HepG2 (cell line): ENCODE measurements around the gene MECR. TPM values are rescaled to one million over a fixed set of nuclear protein-coding genes. Genes with fewer than 3 reads are reported as not detected.

Source experiments
- CEBPB ChIP-seq: IDR thresholded peaks from 2 replicates; pipeline ENCODE4 v1.6.1; 2011; ENCODE audit warnings: low read depth, low read length, improper control_type of control experiment, borderline replicate concordance
- GABPB1 ChIP-seq: IDR thresholded peaks from 2 replicates; pipeline ENCODE4 v1.6.1; 2016; ENCODE audit warnings: mild to moderate bottlenecking, missing genetic modification reagents, moderate library complexity, missing compliant biosample characterization
- KDM1A ChIP-seq: IDR thresholded peaks from 2 replicates; pipeline ENCODE4 v1.6.1; 2016; ENCODE audit warnings: missing compliant biosample characterization
- KDM5B ChIP-seq: sonication (generic); formaldehyde crosslinking; IDR thresholded peaks from 2 replicates; pipeline ENCODE4 v1.4.0; 2020; ENCODE audit warnings: missing genetic modification reagents, mild to moderate bottlenecking, borderline replicate concordance
- MZF1 ChIP-seq: sonication (generic); formaldehyde crosslinking; IDR thresholded peaks from 2 replicates; pipeline ENCODE4 v1.8.1; 2023; ENCODE audit warnings: mild to moderate bottlenecking, missing genetic modification reagents, borderline replicate concordance
- PAF1 ChIP-seq: IDR thresholded peaks from 2 replicates; pipeline ENCODE4 v1.6.1; 2016; ENCODE audit warnings: missing genetic modification reagents, missing compliant biosample characterization
- PHF8 ChIP-seq: sonication (generic); formaldehyde crosslinking; IDR thresholded peaks from 2 replicates; pipeline ENCODE4 v1.5.0; 2020; ENCODE audit warnings: missing genetic modification reagents
- SP2 ChIP-seq: sonication (generic); formaldehyde crosslinking; IDR thresholded peaks from 2 replicates; pipeline ENCODE4 v1.5.1; 2020; ENCODE audit warnings: mild to moderate bottlenecking, missing genetic modification reagents
- SRSF1 ChIP-seq: fragments of 200-400 bp; formaldehyde crosslinking; optimal IDR thresholded peaks from 2 replicates; pipeline ENCODE3; 2017; ENCODE audit warnings: mild to moderate bottlenecking, low read depth, low read length, moderate library complexity
- ZFP36L2 ChIP-seq: sonication (generic); formaldehyde crosslinking; IDR thresholded peaks from 2 replicates; pipeline ENCODE4 v1.4.0; 2020; ENCODE audit warnings: missing genetic modification reagents
- ZNF761 ChIP-seq: sonication (generic); formaldehyde crosslinking; conservative IDR thresholded peaks from 2 replicates; pipeline ENCODE4 v1.4.0; 2020; ENCODE audit warnings: mild to moderate bottlenecking, missing genetic modification reagents
- ZSCAN30 ChIP-seq: sonication (generic); formaldehyde crosslinking; IDR thresholded peaks from 2 replicates; pipeline ENCODE4 v1.5.0; 2020; ENCODE audit warnings: mild to moderate bottlenecking, missing genetic modification reagents
- polyA plus RNA-seq, 8 experiments: library from polyadenylated mRNA; depleted of rRNA in 3 of 8; stranded (reverse) in 7 of 8; unstranded in 1 of 8; fragments of >200 nt; fragmentation: Illumina TruSeq in 4 of 8; extraction: Trizol in 4 of 8; gene quantifications; 2 replicates each; pipeline versions ENCODE4 v1.2.1 to v1.2.3, GENCODE V29; 2011 to 2016; ENCODE audit warnings: low read depth in 4 of 8, missing spikeins in 1 of 8, mixed read lengths in 1 of 8; ENCODE audit not compliant: insufficient read depth in 1 of 8
- total RNA-seq, 5 experiments: library from RNA; depleted of rRNA; stranded (reverse); fragments of >200 nt; fragmentation: Illumina TruSeq; extraction: Trizol; gene quantifications; 2 replicates each; pipeline ENCODE4 v1.2.3, GENCODE V29; 2016; ENCODE audit warnings: low read depth in 1 of 5
- TF ChIP-seq, protein P1 (sequence below): sonication (generic); formaldehyde crosslinking; IDR thresholded peaks from 2 replicates; pipeline ENCODE4 v1.8.1; 2023; ENCODE audit warnings: mild to moderate bottlenecking, inconsistent platforms, moderate library complexity, missing genetic modification reagents, borderline replicate concordance
- TF ChIP-seq, protein P2 (sequence below): sonication (generic); formaldehyde crosslinking; IDR thresholded peaks from 2 replicates; pipeline ENCODE4 v1.8.1; 2023; ENCODE audit warnings: mild to moderate bottlenecking, moderate library complexity, missing genetic modification reagents
- TF ChIP-seq, protein P3 (sequence below): sonication (generic); formaldehyde crosslinking; IDR thresholded peaks from 2 replicates; pipeline ENCODE4 v1.4.0; 2020; ENCODE audit warnings: missing genetic modification reagents
- TF ChIP-seq, protein P4 (sequence below): fragments of 450-650 bp; IDR thresholded peaks from 2 replicates; pipeline ENCODE4 v1.6.1; 2016
- TF ChIP-seq, protein P5 (sequence below): sonication (generic); formaldehyde crosslinking; IDR thresholded peaks from 2 replicates; pipeline ENCODE4 v1.5.0; 2020; ENCODE audit warnings: mild to moderate bottlenecking, missing genetic modification reagents, borderline replicate concordance
- TF ChIP-seq, protein P6 (sequence below): IDR thresholded peaks from 2 replicates; pipeline ENCODE4 v1.6.1; 2016; ENCODE audit warnings: missing compliant biosample characterization, missing genetic modification reagents, borderline replicate concordance

The MECR gene
- total and polyA plus RNA-seq, 2 of the 13 experiments (the other 11 are each of a cell fraction or from before 2014, with no cell fraction given) = 18.8 to 24.9 TPM

DNA sequence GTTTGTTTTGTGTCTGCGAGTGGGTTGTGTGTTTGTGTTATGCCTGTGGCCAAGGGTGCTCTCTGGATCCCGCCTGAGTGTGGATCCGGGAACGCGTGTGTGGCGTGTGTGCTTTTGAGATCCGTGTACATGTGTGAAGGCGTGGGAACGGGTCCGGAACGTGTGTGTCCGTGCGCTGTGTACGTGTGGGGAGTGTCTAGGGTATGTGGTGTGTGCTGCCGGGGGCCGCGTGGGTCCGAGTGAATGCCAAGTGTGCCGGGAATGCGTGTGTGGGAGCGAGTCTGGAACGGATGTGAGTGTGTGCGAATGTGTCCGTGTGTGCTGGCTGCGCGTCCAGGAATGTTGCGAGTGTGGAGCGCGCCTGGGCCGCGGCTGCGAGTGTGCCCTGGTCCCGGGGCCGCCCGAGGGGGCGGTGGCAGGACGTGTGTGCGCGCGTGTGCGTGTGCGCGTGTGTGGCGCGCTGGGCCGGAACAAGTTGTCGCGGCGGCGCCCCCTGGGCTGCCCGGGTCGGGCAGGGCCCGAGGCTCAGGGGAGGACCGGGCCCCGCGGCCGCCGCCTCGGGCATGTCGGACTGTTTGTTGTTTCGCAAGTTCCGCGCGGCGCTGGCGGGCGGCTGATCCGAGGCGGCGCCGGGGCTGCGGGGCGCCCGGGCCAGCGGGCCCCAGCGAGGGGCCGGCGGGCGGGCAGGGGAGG, 6.5 kb upstream of the MECR start (continued):
- TF ChIP-seq, protein P1, sequence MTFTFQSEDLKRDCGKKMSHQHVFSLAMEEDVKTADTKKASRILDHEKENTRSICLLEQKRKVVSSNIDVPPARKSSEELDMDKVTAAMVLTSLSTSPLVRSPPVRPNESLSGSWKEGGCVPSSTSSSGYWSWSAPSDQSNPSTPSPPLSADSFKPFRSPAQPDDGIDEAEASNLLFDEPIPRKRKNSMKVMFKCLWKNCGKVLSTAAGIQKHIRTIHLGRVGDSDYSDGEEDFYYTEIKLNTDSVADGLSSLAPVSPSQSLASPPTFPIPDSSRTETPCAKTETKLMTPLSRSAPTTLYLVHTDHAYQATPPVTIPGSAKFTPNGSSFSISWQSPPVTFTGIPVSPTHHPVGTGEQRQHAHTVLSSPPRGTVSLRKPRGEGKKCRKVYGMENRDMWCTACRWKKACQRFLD (CRISPR knock-in tag) = no peak
- TF ChIP-seq, protein P2, sequence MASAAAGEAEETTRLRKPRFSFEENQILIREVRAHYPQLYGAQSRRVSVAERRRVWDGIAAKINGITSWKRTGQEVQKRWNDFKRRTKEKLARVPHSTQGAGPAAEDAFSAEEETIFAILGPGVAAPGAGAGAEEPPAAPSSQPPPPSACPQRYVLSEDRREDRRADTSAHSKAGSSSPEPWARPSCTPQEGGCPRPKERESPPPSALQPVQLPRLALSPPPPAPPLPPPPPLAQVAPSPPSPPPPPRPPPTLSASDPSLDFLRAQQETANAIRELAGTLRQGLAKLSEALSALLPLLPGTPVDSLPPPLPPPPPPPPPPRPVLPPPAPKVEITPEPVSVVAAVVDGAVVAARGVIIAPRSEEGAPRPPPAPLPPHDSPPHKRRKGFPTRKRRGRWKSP (CRISPR knock-in tag) = 0 out of 2 replicates have a peak, but pooled peaks have one; percentile 33
- TF ChIP-seq, protein P3, sequence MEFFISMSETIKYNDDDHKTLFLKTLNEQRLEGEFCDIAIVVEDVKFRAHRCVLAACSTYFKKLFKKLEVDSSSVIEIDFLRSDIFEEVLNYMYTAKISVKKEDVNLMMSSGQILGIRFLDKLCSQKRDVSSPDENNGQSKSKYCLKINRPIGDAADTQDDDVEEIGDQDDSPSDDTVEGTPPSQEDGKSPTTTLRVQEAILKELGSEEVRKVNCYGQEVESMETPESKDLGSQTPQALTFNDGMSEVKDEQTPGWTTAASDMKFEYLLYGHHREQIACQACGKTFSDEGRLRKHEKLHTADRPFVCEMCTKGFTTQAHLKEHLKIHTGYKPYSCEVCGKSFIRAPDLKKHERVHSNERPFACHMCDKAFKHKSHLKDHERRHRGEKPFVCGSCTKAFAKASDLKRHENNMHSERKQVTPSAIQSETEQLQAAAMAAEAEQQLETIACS (CRISPR knock-in tag) = peak; percentile 86
- TF ChIP-seq KDM1A (peak; percentile 9; the same call in 1 of the 2 replicates), SRSF1 (peak; percentile 21), SP2 (CRISPR knock-in tag) (no peak), GABPB1 (CRISPR knock-in tag) (peak; percentile 52; the same call in 1 of the 2 replicates), ZFP36L2 (CRISPR knock-in tag) (no peak), ZNF761 (CRISPR knock-in tag) (no peak), PHF8 (CRISPR knock-in tag) (peak; percentile 16; the same call in 1 of the 2 replicates), PAF1 (CRISPR knock-in tag) (no peak), MZF1 (CRISPR knock-in tag) (0 out of 2 replicates have a peak, but pooled peaks have one; percentile 82), KDM5B (CRISPR knock-in tag) (peak; percentile 33), CEBPB (peak; percentile 63; the same call in 1 of the 2 replicates), ZSCAN30 (CRISPR knock-in tag) (no peak)
- TF ChIP-seq, protein P4, sequence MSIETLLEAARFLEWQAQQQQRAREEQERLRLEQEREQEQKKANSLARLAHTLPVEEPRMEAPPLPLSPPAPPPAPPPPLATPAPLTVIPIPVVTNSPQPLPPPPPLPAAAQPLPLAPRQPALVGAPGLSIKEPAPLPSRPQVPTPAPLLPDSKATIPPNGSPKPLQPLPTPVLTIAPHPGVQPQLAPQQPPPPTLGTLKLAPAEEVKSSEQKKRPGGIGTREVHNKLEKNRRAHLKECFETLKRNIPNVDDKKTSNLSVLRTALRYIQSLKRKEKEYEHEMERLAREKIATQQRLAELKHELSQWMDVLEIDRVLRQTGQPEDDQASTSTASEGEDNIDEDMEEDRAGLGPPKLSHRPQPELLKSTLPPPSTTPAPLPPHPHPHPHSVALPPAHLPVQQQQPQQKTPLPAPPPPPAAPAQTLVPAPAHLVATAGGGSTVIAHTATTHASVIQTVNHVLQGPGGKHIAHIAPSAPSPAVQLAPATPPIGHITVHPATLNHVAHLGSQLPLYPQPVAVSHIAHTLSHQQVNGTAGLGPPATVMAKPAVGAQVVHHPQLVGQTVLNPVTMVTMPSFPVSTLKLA = peak; percentile 9; the same call in 1 of the 2 replicates
- TF ChIP-seq, protein P5, sequence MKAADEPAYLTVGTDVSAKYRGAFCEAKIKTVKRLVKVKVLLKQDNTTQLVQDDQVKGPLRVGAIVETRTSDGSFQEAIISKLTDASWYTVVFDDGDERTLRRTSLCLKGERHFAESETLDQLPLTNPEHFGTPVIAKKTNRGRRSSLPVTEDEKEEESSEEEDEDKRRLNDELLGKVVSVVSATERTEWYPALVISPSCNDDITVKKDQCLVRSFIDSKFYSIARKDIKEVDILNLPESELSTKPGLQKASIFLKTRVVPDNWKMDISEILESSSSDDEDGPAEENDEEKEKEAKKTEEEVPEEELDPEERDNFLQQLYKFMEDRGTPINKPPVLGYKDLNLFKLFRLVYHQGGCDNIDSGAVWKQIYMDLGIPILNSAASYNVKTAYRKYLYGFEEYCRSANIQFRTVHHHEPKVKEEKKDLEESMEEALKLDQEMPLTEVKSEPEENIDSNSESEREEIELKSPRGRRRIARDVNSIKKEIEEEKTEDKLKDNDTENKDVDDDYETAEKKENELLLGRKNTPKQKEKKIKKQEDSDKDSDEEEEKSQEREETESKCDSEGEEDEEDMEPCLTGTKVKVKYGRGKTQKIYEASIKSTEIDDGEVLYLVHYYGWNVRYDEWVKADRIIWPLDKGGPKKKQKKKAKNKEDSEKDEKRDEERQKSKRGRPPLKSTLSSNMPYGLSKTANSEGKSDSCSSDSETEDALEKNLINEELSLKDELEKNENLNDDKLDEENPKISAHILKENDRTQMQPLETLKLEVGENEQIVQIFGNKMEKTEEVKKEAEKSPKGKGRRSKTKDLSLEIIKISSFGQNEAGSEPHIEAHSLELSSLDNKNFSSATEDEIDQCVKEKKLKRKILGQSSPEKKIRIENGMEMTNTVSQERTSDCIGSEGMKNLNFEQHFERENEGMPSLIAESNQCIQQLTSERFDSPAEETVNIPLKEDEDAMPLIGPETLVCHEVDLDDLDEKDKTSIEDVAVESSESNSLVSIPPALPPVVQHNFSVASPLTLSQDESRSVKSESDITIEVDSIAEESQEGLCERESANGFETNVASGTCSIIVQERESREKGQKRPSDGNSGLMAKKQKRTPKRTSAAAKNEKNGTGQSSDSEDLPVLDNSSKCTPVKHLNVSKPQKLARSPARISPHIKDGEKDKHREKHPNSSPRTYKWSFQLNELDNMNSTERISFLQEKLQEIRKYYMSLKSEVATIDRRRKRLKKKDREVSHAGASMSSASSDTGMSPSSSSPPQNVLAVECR (CRISPR knock-in tag) = 0 out of 2 replicates have a peak, but pooled peaks have one; percentile 33
- TF ChIP-seq, protein P6, sequence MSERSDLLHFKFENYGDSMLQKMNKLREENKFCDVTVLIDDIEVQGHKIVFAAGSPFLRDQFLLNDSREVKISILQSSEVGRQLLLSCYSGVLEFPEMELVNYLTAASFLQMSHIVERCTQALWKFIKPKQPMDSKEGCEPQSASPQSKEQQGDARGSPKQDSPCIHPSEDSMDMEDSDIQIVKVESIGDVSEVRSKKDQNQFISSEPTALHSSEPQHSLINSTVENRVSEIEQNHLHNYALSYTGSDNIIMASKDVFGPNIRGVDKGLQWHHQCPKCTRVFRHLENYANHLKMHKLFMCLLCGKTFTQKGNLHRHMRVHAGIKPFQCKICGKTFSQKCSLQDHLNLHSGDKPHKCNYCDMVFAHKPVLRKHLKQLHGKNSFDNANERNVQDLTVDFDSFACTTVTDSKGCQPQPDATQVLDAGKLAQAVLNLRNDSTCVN (CRISPR knock-in tag) = no peak; the same call in 1 of the 2 replicates
